ENCODE data around the gene KIF21B.
"Not testable (repeated sequence)": the region's sequence is repeated elsewhere in the genome, so short reads cannot be mapped to it uniquely, and the experiment has no call there.

Gene KIF21B

DNA sequence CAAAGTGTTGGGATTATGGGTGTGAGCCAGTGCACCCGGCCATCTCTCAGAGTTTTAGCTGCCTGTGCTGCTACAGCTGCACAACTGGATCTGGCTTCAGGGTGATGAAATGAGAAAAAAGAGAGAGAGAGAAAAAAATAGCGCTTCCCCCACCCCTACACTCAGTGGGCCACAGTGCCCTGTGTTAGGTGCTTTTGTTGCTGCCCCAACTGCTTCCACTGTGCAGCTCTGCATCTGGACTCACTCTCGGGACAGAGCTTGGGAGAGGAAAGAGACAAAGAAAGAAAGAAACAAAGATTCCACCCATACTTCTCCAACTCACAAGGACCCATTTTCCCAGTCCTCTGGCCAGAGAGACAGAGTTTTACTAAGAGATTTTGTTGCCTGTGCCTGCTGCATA is 78.4 kb downstream of the KIF21B start:
- H3K4me3 Mint-ChIP-seq: no peak overlapping the region
- peaks cover 3% of the 10 kb centered on the region for H3K9me3 Mint-ChIP-seq
- no peaks in the 10 kb centered on the region for H3K36me3 Mint-ChIP-seq
- no peaks in the 10 kb centered on the region for H3K4me1 Mint-ChIP-seq
- DNase-seq (ENCODE audit: low spot score in 2 of 2) (no peak), ATAC-seq (no peak)
- no peak overlapping the region for H3K27ac Mint-ChIP-seq

DNA sequence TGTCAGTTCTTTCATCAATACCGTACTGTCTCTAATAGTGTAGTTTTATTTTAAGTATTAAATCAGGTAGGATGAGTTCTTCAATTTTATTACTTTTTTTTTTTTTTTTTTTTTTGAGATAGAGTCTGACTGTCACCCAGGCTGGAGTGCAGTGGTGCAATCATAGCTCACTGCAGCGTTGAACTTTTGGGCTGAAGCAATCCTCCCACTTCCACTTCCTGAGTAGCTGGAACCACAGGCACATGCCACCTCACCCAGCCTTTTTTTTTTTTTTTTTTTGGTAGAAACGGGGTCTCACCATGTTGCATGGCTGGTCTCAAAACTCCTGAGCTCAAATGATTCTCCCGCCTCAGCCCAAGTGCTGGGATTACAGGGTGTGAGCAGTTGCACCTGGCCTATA is 84.6 kb downstream of the KIF21B start:
- no peak for DNase-seq (ENCODE audit: low spot score in 2 of 2)
- no peaks in the 10 kb centered on the region for H3K36me3 Mint-ChIP-seq
- peak; percentile 79 for ATAC-seq
- H3K4me3 Mint-ChIP-seq: no peak overlapping the region
- H3K9me3 Mint-ChIP-seq: no peaks in the 10 kb centered on the region
- H3K4me1 Mint-ChIP-seq: no peaks in the 10 kb centered on the region
- H3K27ac Mint-ChIP-seq: no peak overlapping the region

DNA sequence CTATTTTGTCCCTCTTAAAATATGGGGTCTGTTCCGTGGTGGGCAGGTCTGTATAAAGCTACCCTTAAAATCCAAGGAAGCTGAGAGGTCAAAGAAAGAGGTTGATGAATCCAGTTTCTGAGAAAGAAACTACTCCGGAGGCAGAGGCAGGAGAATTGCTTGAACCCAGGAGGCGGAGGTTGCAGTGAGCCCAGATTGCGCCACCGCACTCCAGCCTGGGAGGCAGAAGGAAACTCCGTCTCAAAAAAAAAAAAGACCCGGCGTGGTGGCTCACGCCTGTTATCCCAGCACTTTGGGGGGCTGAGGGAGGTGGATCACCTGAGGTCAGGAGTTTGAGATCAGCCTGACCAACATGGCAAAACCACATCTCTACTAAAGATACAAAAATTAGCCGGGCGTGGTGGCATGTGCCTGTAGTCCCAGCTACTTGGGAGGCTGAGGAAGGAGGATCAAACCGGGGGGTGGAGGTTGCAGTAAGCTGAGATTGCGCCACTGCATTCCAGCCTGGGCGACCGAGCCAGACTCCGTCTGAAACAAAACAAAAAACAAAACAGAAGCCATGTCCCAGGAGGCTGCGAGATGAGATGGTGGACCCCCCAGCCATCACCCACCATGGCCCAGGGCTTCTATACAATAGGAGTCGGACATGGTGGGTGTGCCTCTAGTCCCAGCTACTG is 88.1 kb downstream of the KIF21B start:
- not testable (repeated sequence) for H3K27ac Mint-ChIP-seq; H3K4me3 Mint-ChIP-seq; ATAC-seq; DNase-seq (ENCODE audit: low spot score in 2 of 2); H3K36me3 Mint-ChIP-seq; H3K4me1 Mint-ChIP-seq; H3K9me3 Mint-ChIP-seq

DNA sequence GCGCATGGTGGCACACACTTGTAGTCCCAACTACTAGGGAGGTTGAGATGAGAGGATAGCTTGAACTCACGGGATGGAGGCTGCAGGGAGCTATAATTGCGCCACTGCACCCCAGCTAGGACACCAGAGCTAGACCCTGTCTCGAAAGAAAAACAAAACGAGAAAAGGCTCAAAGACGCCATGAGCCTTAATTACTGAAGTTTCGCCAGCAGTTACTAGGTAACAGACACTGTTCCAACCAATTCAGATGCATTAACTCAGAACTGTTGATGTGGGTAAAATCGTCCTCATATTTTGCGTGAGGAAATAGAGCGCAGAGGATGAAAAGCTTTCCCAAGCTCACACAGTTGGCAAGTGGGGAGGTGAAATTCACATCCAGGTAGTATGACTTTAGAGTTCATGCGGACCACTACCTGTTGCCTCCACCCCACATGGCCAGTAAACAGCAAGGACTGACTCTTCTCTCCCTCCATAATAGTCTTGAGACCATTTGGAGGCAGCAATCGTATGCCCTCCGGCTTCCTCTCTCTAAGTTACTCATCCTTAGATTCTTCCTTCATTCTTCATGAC is 88.8 kb downstream of the KIF21B start:
- peaks cover 3% of the 10 kb centered on the region for H3K9me3 Mint-ChIP-seq
- H3K36me3 Mint-ChIP-seq: no peaks in the 10 kb centered on the region
- no peak overlapping the region for H3K4me3 Mint-ChIP-seq
- no peak for DNase-seq (ENCODE audit: low spot score in 2 of 2)
- no peak for ATAC-seq
- H3K4me1 Mint-ChIP-seq: no peaks in the 10 kb centered on the region
- no peak overlapping the region for H3K27ac Mint-ChIP-seq

DNA sequence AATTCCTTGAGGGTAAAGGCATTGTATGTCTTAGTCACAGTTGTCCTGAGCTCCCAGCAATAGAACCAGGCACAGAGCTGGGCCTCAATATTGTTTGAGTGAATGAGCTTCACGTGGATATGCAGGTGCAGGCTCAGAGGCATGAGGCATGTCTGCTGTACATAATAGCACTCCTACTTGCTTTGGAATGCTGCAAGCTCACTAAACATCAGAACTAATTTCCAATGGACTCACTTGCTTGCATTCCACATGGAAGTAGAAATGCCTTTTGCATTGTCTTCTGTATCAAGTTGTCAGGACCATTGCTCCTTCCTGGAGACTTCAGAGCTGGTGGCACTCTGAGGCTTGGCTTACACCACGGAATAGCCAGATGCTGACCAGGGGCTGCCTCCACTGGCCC is 91.7 kb downstream of the KIF21B start:
- DNase-seq (ENCODE audit: low spot score in 2 of 2) (no peak), ATAC-seq (no peak)
- Mint-ChIP-seq H3K9me3 (peaks cover 3% of the 10 kb centered on the region), H3K36me3 (no peaks in the 10 kb centered on the region), H3K4me1 (no peaks in the 10 kb centered on the region), H3K4me3 (no peak overlapping the region), H3K27ac (no peak overlapping the region)

DNA sequence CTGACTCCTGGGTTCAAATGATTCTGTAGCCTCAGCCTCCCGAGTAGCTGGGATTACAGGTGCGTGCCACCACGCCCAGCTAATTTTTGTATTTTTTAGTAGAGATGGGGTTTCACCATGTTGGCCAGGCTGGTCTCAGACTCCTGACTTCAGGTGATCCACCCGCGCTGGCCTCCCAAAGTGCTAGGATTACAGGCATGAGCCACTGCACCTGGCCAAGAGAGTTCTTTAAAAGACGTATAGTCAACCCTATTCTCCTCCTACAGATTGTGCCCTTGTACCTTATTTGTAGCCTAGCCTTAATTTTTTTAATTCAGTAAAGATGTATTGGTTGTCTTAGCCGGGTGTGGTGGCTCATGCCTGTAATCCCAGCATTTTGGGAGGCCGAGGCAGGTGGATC is 93.2 kb downstream of the KIF21B start:
- DNase-seq (ENCODE audit: low spot score in 2 of 2); H3K4me1 Mint-ChIP-seq; H3K9me3 Mint-ChIP-seq; ATAC-seq; H3K27ac Mint-ChIP-seq; H3K4me3 Mint-ChIP-seq; H3K36me3 Mint-ChIP-seq: not testable (repeated sequence)

DNA sequence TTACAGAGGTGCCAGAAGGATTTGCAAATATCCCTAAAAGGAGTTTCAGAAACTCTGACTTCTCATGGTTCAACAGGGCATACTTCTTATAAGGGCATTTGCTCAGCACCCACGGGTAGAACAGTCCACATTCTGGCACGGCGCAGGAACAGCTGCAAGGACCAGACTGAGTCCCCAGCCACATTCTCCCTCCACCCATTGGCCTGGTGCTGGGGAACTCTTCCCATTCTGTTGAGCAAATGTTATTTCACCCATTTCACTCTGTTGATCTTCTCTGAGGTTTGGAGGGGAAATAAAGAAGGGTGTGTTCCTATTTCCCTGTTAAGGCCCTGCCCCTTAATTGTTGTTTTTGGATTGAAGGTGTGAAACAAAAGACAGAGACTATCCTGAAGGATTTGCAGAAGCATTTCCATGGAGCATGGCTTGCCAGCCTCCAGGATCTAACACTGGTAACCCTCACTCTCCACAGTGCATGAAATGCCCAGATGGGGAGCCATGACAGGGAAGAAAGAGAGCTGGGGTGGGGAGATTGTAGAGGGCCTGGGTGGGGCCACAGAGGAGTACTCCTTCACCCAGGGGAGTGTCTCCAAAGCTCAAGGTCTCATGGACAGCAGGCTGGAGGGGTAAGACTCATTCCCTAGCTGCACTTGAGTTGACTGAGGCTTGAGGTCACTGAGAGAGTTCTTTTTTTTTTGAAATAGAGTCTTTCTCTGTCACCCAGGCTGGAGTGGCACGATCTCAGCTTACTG is 93.8 kb downstream of the KIF21B start:
- peaks cover 3% of the 10 kb centered on the region for H3K9me3 Mint-ChIP-seq
- H3K36me3 Mint-ChIP-seq: no peaks in the 10 kb centered on the region
- H3K4me1 Mint-ChIP-seq: peaks cover 6% of the 10 kb centered on the region
- no peak for ATAC-seq
- no peak for DNase-seq (ENCODE audit: low spot score in 2 of 2)
- no peak overlapping the region for H3K4me3 Mint-ChIP-seq
- no peak overlapping the region for H3K27ac Mint-ChIP-seq

DNA sequence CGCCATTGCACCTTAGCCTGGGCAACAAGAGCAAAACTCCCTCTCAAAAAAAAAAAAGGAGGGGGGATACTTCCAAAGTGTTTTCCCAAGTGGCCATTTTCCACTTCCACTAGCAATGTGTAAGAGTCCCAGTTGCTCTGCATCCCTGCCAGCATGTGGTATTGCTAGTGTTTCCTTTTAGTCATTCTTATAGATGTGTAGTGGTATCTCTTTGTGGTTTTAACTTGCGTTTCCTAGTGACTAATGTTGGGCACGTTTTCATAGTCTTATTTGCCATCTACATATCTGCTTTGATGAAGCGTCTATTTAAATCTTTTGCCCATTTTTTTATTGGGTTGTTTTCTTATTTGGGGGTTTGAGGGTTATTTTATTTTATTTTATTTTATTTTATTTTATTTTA is 97.7 kb downstream of the KIF21B start:
- peak; percentile 98 for ATAC-seq
- H3K27ac Mint-ChIP-seq: no peak overlapping the region
- no peaks in the 10 kb centered on the region for H3K36me3 Mint-ChIP-seq
- peaks cover 6% of the 10 kb centered on the region for H3K4me1 Mint-ChIP-seq
- H3K9me3 Mint-ChIP-seq: no peaks in the 10 kb centered on the region
- H3K4me3 Mint-ChIP-seq: no peak overlapping the region
- no peak for DNase-seq (ENCODE audit: low spot score in 2 of 2)

DNA sequence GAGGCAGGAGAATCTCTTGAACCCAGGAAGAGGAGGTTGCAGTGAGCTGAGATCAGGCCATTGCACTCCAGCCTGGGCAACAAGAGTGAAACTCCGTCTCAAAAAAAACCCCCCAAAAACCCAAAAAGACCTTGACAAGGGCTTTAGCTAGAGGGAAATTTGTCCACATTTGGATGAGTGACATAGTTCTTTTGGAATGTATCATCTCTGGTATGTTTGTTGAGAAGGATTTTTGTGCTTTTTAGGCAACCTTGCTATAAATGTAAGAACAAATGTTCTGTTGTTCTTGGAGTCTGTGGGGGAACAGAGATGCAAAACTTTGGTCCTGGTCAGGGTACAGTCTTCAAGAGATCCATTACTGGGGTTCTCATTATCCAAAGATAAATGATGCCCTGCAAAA is 99.9 kb downstream of the KIF21B start:
- H3K9me3 Mint-ChIP-seq: no peaks in the 10 kb centered on the region
- H3K4me3 Mint-ChIP-seq: no peak overlapping the region
- no peak for ATAC-seq
- no peak for DNase-seq (ENCODE audit: low spot score in 2 of 2)
- H3K4me1 Mint-ChIP-seq: peaks cover 6% of the 10 kb centered on the region
- H3K36me3 Mint-ChIP-seq: no peaks in the 10 kb centered on the region
- no peak overlapping the region for H3K27ac Mint-ChIP-seq

DNA sequence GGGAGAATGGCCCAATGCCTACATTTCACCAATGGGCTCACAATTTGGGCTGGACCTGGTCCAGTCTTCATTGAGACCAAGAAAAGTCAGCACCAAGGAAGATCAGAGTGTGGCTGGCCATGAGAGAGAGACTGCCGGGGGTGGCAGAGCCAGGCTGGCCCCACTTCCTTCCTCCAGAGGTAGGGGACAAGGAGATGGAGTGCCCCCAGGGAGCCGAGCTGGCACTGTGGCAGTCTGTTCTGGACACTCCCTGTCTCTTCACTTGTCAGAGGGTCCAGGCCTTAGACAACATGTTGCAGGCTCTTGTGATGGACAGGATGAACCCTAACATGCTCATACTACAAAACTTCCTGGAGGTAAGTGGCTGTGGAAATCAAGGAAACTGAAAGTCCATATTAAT is 101.1 kb downstream of the KIF21B start:
- Mint-ChIP-seq H3K4me1 (peaks cover 6% of the 10 kb centered on the region), H3K4me3 (no peak overlapping the region), H3K36me3 (no peaks in the 10 kb centered on the region), H3K9me3 (no peaks in the 10 kb centered on the region), H3K27ac (no peak overlapping the region)
- DNase-seq (ENCODE audit: low spot score in 2 of 2) (no peak), ATAC-seq (no peak)

DNA sequence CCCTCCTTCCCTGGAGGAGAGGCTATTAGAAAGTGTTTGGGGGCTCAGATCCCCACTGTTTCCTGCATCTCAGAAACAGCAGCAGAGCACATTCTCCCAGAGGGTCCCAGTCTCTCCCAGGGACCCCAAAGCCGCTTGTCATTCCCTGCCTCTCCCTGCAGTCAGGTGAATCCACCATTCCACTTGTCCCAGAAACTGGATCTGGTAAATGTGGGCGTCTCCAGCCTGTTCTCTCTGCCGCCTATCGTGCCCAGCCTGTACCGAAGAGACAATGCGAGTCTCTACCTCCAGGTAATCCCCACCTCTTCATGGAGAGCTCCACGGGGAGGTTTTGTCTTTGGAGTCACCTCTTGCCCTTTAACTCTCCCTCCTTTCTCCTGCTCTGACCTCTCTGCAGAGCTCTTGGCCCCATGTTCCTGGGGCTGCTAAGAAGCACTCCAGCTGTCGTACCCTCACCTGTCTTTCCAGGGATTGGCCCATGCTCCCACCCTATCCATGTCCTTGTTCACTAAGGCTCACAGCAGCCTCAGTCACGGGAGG is 101.9 kb downstream of the KIF21B start:
- no peaks in the 10 kb centered on the region for H3K9me3 Mint-ChIP-seq
- H3K27ac Mint-ChIP-seq: no peak overlapping the region
- H3K4me3 Mint-ChIP-seq: no peak overlapping the region
- ATAC-seq (no peak), DNase-seq (ENCODE audit: low spot score in 2 of 2) (no peak)
- H3K36me3 Mint-ChIP-seq: no peaks in the 10 kb centered on the region
- peaks cover 6% of the 10 kb centered on the region for H3K4me1 Mint-ChIP-seq
